ENCODE data around the gene FBXO41. TPM values are rescaled to one million over a fixed set of nuclear protein-coding genes. Genes with fewer than 3 reads are reported as not detected.

Gene FBXO41
- total RNA-seq, 1 experiment from 2014 or later, result 6.5 TPM

DNA sequence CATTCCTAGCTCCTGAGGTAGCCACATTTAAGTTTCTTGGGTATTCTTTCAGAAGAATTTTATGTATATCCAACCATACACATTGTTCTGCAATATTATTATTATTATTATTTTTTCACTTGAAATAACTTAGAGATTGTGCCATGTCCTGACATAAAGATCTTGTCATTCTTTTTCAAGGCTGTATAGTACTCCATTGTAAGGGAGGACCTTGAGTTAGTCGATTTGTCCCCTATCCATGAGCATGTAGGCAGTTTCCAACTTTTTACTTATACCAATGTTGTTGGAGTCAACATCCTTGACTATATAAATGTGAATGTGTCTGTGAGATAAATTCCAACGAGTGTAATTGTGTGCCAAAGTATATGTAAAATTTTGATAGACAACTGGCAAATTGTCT is 10.0 kb upstream of the FBXO41 start:
- no TSS peak for BruUV-seq (replicated peaks)
- Histone ChIP-seq H3K4me1 (ENCODE audit: control insufficient read depth, insufficient read depth, low read length) (0 out of 2 replicates have a peak, but pooled peaks cover 2% of the 10 kb centered on the region), H3K4me3 (ENCODE audit: low read depth in 2 of 2, low read length in 2 of 2) (no peak overlapping the region), H3K36me3 (ENCODE audit: control insufficient read depth, insufficient read depth, low read length) (no peaks in the 10 kb centered on the region), H3K9me3 (ENCODE audit: control insufficient read depth, insufficient read depth, low read depth, low read length) (no peaks in the 10 kb centered on the region), H3K27ac (ENCODE audit: low read length) (no peak overlapping the region), H3K27me3 (ENCODE audit: control insufficient read depth, insufficient read depth, low read length) (peaks cover 49% of the 10 kb centered on the region)
- no peak for DNase-seq (ENCODE audit: low read depth, low spot score)
- CTCF ChIA-PET, result no interaction called here
- intact Hi-C loops (cut with micrococcal nuclease; ENCODE audit: unreplicated experiment) (no loop called here), in situ Hi-C loops (cut with HindIII; ENCODE audit: low pct_unique_long_range_greater_than_20kb, low sequenced_read_pairs) (loop anchor here (10.0 kb wide), 1 partner anchor 59 kb away; the partner anchor contains the start of genes CCT7 and PRADC1)
- no peak for TF ChIP-seq POLR2AphosphoS5 (IDR thresholded peaks at IDR 0.05; ENCODE audit: low read depth, low read length)
- TF ChIP-seq, protein P1, sequence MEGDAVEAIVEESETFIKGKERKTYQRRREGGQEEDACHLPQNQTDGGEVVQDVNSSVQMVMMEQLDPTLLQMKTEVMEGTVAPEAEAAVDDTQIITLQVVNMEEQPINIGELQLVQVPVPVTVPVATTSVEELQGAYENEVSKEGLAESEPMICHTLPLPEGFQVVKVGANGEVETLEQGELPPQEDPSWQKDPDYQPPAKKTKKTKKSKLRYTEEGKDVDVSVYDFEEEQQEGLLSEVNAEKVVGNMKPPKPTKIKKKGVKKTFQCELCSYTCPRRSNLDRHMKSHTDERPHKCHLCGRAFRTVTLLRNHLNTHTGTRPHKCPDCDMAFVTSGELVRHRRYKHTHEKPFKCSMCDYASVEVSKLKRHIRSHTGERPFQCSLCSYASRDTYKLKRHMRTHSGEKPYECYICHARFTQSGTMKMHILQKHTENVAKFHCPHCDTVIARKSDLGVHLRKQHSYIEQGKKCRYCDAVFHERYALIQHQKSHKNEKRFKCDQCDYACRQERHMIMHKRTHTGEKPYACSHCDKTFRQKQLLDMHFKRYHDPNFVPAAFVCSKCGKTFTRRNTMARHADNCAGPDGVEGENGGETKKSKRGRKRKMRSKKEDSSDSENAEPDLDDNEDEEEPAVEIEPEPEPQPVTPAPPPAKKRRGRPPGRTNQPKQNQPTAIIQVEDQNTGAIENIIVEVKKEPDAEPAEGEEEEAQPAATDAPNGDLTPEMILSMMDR (IDR thresholded peaks at IDR 0.05), result no peak
- TF ChIP-seq, protein P2, sequence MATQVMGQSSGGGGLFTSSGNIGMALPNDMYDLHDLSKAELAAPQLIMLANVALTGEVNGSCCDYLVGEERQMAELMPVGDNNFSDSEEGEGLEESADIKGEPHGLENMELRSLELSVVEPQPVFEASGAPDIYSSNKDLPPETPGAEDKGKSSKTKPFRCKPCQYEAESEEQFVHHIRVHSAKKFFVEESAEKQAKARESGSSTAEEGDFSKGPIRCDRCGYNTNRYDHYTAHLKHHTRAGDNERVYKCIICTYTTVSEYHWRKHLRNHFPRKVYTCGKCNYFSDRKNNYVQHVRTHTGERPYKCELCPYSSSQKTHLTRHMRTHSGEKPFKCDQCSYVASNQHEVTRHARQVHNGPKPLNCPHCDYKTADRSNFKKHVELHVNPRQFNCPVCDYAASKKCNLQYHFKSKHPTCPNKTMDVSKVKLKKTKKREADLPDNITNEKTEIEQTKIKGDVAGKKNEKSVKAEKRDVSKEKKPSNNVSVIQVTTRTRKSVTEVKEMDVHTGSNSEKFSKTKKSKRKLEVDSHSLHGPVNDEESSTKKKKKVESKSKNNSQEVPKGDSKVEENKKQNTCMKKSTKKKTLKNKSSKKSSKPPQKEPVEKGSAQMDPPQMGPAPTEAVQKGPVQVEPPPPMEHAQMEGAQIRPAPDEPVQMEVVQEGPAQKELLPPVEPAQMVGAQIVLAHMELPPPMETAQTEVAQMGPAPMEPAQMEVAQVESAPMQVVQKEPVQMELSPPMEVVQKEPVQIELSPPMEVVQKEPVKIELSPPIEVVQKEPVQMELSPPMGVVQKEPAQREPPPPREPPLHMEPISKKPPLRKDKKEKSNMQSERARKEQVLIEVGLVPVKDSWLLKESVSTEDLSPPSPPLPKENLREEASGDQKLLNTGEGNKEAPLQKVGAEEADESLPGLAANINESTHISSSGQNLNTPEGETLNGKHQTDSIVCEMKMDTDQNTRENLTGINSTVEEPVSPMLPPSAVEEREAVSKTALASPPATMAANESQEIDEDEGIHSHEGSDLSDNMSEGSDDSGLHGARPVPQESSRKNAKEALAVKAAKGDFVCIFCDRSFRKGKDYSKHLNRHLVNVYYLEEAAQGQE (IDR thresholded peaks at IDR 0.05; ENCODE audit: insufficient read depth in 1 of 2, low read depth in 2 of 2, low read length in 1 of 2), result no peak
- TF ChIP-seq SIN3A (IDR thresholded peaks at IDR 0.05; ENCODE audit: borderline replicate concordance, insufficient read depth, low read depth, low read length), result no peak
- TF ChIP-seq TCF7L2 (IDR thresholded peaks at IDR 0.05; ENCODE audit: low read depth, low read length), result no peak
- POLR2A ChIA-PET, result no interaction called here
- no peak for ATAC-seq

DNA sequence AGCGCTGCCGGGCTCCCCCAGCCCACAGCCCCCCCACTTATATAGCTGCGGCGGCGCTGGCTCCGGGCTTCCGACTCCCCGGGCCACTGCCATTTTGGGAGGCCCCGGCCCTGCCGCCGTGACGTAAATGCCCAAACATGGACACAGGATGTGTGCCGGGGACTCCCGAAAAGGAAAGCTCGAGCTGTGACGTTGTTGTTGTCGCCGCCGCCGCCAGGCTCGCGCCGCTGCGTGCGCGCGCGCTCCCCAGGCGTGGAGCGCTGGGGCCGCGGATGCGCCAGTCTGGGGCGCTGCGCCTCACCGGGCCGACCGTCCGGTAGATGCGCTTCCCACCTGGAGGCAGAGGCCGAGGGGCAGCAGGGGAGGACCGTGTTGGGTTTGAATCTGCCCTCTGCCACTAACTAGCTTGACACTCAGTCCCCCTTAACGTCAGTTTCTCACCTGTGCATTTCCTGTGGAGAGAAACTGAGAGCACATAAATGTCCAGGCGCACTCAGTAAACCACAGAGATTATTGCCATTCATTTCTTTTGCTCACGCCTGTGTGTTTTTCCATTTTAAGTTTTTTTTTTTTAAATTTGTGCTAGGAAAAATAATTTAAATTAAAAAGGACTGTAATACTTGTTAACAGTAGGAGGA is 9.4 kb upstream of the FBXO41 start, which contains the start of gene EGR4:
TSS of gene EGR4 (minus strand) at position 15 of the 638 bp plus-strand sequence. CDS start 231 bp downstream, outside the sequence.
- Histone ChIP-seq H3K4me3 (ENCODE audit: low read depth in 2 of 2, low read length in 2 of 2) (peak within 1 kb of the TSS; percentile 49 to 73), H3K36me3 (ENCODE audit: control insufficient read depth, insufficient read depth, low read length) (no peaks in the 10 kb centered on the region), H3K4me1 (ENCODE audit: control insufficient read depth, insufficient read depth, low read length) (0 out of 2 replicates have a peak, but pooled peaks cover 2% of the 10 kb centered on the region), H3K27me3 (ENCODE audit: control insufficient read depth, insufficient read depth, low read length) (peaks cover 49% of the 10 kb centered on the region), H3K9me3 (ENCODE audit: control insufficient read depth, insufficient read depth, low read depth, low read length) (no peaks in the 10 kb centered on the region), H3K27ac (ENCODE audit: low read length) (no peak within 1 kb of the TSS)
- no TSS peak for BruUV-seq (replicated peaks)
- TF ChIP-seq SIN3A (IDR thresholded peaks at IDR 0.05; ENCODE audit: borderline replicate concordance, insufficient read depth, low read depth, low read length) (peak; percentile 63; the same call in 1 of the 2 replicates), POLR2AphosphoS5 (IDR thresholded peaks at IDR 0.05; ENCODE audit: low read depth, low read length) (no peak), TCF7L2 (IDR thresholded peaks at IDR 0.05; ENCODE audit: low read depth, low read length) (no peak)
- TF ChIP-seq, protein P1 (IDR thresholded peaks at IDR 0.05), result no peak
- TF ChIP-seq, protein P2 (IDR thresholded peaks at IDR 0.05; ENCODE audit: insufficient read depth in 1 of 2, low read depth in 2 of 2, low read length in 1 of 2), result 0 out of 4 replicates have a peak, but pooled peaks of 1 of the 2 experiments have one; percentile 46
- intact Hi-C loops (cut with micrococcal nuclease; ENCODE audit: unreplicated experiment) (no loop called here), in situ Hi-C loops (cut with HindIII; ENCODE audit: low pct_unique_long_range_greater_than_20kb, low sequenced_read_pairs) (loop anchor here (10.0 kb wide), 1 partner anchor 59 kb away; the partner anchor contains the start of genes CCT7 and PRADC1)
- ChIA-PET CTCF (interaction anchor here (0.6 kb wide), 1 partner anchor 73 kb away, joined by 4 read pairs; no protein-coding TSS in a partner anchor), POLR2A (interaction anchor here (0.6 kb wide), 1 partner anchor 254 kb away, joined by 6 read pairs; no protein-coding TSS in a partner anchor)
- DNase-seq (ENCODE audit: low read depth, low spot score) (no peak), ATAC-seq (peak; percentile 89)
